Left ventricle myocardium superior (tissue), 1 donor: ENCODE measurements around the gene SNRK. TPM values are rescaled to one million over a fixed set of nuclear protein-coding genes. Genes with fewer than 3 reads are reported as not detected.

Experiments used
- ATAC-seq: fragments of 200-7000 bp; cut with Tn5 transposase; one replicate; pipeline ENCODE4 v1.9.1; 2020; ENCODE audit warnings: mild to moderate bottlenecking, moderate library complexity
- DNase-seq: peaks from one replicate; pipeline ENCODE4 v3.0.0-alpha.2; 2020
- intact Hi-C: fragments of 100-400 bp; cut with micrococcal nuclease; formaldehyde crosslinking; loops from one replicate; pipeline ENCODE4 v1.11.0; 2022
- total RNA-seq: library from RNA; stranded (reverse); fragmentation: NEBNext Ultra II Directional; extraction: Animal tissue kit (Norgen Biotek cat#: 25700); gene quantifications from one replicate; pipeline ENCODE4 v1.2.1, GENCODE V29; 2021
- donor health status: DM: no; HTN: yes; CAD: no; lungs with severe emphysema.

SNRK gene
- total RNA-seq, 1 donor from 2014 or later = 23.6 TPM

- intact Hi-C loops = no loop called here
- no peak for DNase-seq
- peak; percentile 78 for ATAC-seq
Observed at GRCh38 chr3:43298761-43299160, 12.4 kb downstream of the SNRK start.

- ATAC-seq (no peak), DNase-seq (no peak)
- intact Hi-C loops = no loop called here
Observed at GRCh38 chr3:43302116-43302880, 16.0 kb downstream of the SNRK start.

GRCh38 chr3:43304126-43304525 is 17.8 kb downstream of the SNRK start:
- intact Hi-C loops = no loop called here
- ATAC-seq = no peak
- DNase-seq = no peak

GRCh38 chr3:43307226-43307625 is 20.9 kb downstream of the SNRK start:
- intact Hi-C loops = no loop called here
- ATAC-seq (no peak), DNase-seq (no peak)

GRCh38 chr3:43307649-43308048 is 21.3 kb downstream of the SNRK start:
- DNase-seq = no peak
- no peak for ATAC-seq
- intact Hi-C loops = no loop called here

GRCh38 chr3:43309372-43310305 is 23.3 kb downstream of the SNRK start:
- intact Hi-C loops = no loop called here
- no peak for DNase-seq
- ATAC-seq = no peak

- no peak for ATAC-seq
- intact Hi-C loops = no loop called here
Observed at GRCh38 chr3:43316783-43317460, 30.6 kb downstream of the SNRK start.

GRCh38 chr3:43317461-43318316 is 31.3 kb downstream of the SNRK start:
- peak; percentile 65 for ATAC-seq
- intact Hi-C loops = no loop called here
- DNase-seq = no peak

More at GRCh38 chr3:43316783-43317460, 30.6 kb downstream of the SNRK start:
- no peak for DNase-seq

- intact Hi-C loops = no loop called here
- DNase-seq = peak; percentile 65
- ATAC-seq = peak; percentile 82
Observed at GRCh38 chr3:43319376-43319775, 33.0 kb downstream of the SNRK start.

GRCh38 chr3:43319794-43320193 is 33.5 kb downstream of the SNRK start:
- ATAC-seq = no peak
- no peak for DNase-seq
- intact Hi-C loops = no loop called here

- ATAC-seq (no peak), DNase-seq (no peak)
- intact Hi-C loops = no loop called here
Observed at GRCh38 chr3:43320288-43320687, 33.9 kb downstream of the SNRK start.

GRCh38 chr3:43323541-43323940 is 37.2 kb downstream of the SNRK start:
- no peak for ATAC-seq
- intact Hi-C loops = no loop called here
- DNase-seq = no peak

GRCh38 chr3:43326891-43327581 is 40.7 kb downstream of the SNRK start:
- DNase-seq = no peak
- intact Hi-C loops = loop anchor here (5.0 kb wide), 1 partner anchor 35 kb away; no protein-coding TSS in a partner anchor
- ATAC-seq = peak; percentile 89

- intact Hi-C loops = loop anchor here (5.0 kb wide), 1 partner anchor 35 kb away; no protein-coding TSS in a partner anchor
- ATAC-seq (peak; percentile 38), DNase-seq (no peak)
Observed at GRCh38 chr3:43327582-43327979, 41.2 kb downstream of the SNRK start.

GRCh38 chr3:43328653-43329052 is 42.3 kb downstream of the SNRK start:
- peak; percentile 35 for ATAC-seq
- intact Hi-C loops = loop anchor here (5.0 kb wide), 1 partner anchor 36 kb away; no protein-coding TSS in a partner anchor
- DNase-seq = no peak

GRCh38 chr3:43330981-43331380 is 44.6 kb downstream of the SNRK start:
- ATAC-seq = no peak
- no peak for DNase-seq
- intact Hi-C loops = no loop called here

- DNase-seq = no peak
- ATAC-seq = no peak
- intact Hi-C loops = no loop called here
Observed at GRCh38 chr3:43331381-43331780, 45.0 kb downstream of the SNRK start.

GRCh38 chr3:43334976-43335375 is 48.6 kb downstream of the SNRK start:
- no peak for DNase-seq
- no peak for ATAC-seq
- intact Hi-C loops = no loop called here
